GM19023 (cell line): ENCODE data around the gene TMEM185B.
"Not testable (repeated sequence)": the region's sequence is repeated elsewhere in the genome, so short reads cannot be mapped to it uniquely, and the experiment has no call there.

Source experiments
- ATAC-seq: cut with Tn5 transposase; IDR thresholded peaks from one replicate; pipeline ENCODE4 v1.9.1; 2021; ENCODE audit warnings: mild to moderate bottlenecking, moderate library complexity; ENCODE audit not compliant: unreplicated experiment

Gene TMEM185B

GRCh38 chr2:120251880-120252224 is 28.7 kb upstream of the TMEM185B start:
- no peak for ATAC-seq

GRCh38 chr2:120251078-120251477 is 27.9 kb upstream of the TMEM185B start:
- ATAC-seq: no peak

GRCh38 chr2:120250640-120251039 is 27.4 kb upstream of the TMEM185B start:
- ATAC-seq: no peak

- ATAC-seq: no peak
These were observed 24.7 kb upstream of the TMEM185B start for GRCh38 chr2:120247851-120248250.

GRCh38 chr2:120246546-120247300 is 23.5 kb upstream of the TMEM185B start:
- ATAC-seq: no peak

GRCh38 chr2:120245520-120246332 is 22.5 kb upstream of the TMEM185B start:
- no peak for ATAC-seq

GRCh38 chr2:120244656-120245519 is 21.7 kb upstream of the TMEM185B start:
- no peak for ATAC-seq

- ATAC-seq: no peak
These were observed 20.8 kb upstream of the TMEM185B start for GRCh38 chr2:120243875-120244553.

- no peak for ATAC-seq
These were observed 20.0 kb upstream of the TMEM185B start for GRCh38 chr2:120243211-120243610.

GRCh38 chr2:120241684-120242083 is 18.5 kb upstream of the TMEM185B start:
- ATAC-seq: no peak

- no peak for ATAC-seq
These were observed 17.8 kb upstream of the TMEM185B start for GRCh38 chr2:120240901-120241429.

GRCh38 chr2:120239488-120240287 is 16.5 kb upstream of the TMEM185B start:
- no peak for ATAC-seq

GRCh38 chr2:120238728-120239487 is 15.7 kb upstream of the TMEM185B start:
- ATAC-seq: no peak

GRCh38 chr2:120237491-120237902 is 14.3 kb upstream of the TMEM185B start:
- ATAC-seq: no peak

GRCh38 chr2:120236791-120237190 is 13.6 kb upstream of the TMEM185B start:
- ATAC-seq: no peak

GRCh38 chr2:120236316-120236715 is 13.1 kb upstream of the TMEM185B start:
- no peak for ATAC-seq

- no peak for ATAC-seq
These were observed 12.5 kb upstream of the TMEM185B start for GRCh38 chr2:120235681-120236080.

GRCh38 chr2:120235158-120235557 is 12.0 kb upstream of the TMEM185B start:
- ATAC-seq: not testable (repeated sequence)

- no peak for ATAC-seq
These were observed 10.1 kb upstream of the TMEM185B start for GRCh38 chr2:120233292-120233691.
